GM18511 (cell line): Measurements from ENCODE around the gene SLC12A1.

Experiments
- ATAC-seq: cut with Tn5 transposase; IDR thresholded peaks from one replicate; pipeline ENCODE4 v1.9.1; 2021; ENCODE audit warnings: mild to moderate bottlenecking, moderate library complexity; ENCODE audit not compliant: unreplicated experiment

Gene SLC12A1

DNA sequence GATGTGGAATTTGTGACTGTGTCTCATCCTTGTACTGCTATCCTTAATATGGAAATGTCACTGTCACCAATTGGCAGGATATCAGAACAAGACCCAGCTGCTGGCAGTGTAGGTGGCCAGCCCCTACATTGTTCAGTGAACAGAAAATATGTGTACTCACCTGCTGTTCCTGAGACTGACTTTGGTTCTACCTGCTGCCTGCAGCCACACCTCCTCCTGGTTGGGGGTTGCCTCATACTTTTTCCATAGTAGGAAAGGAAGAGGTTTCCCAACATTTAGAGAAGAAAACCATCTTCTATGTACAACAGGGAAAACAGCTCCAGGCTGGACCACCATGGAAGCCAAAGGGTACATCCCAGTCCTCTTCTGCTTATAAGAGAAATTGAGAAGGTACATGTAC lies 35.9 kb downstream of the SLC12A1 start:
- ATAC-seq, result no peak

DNA sequence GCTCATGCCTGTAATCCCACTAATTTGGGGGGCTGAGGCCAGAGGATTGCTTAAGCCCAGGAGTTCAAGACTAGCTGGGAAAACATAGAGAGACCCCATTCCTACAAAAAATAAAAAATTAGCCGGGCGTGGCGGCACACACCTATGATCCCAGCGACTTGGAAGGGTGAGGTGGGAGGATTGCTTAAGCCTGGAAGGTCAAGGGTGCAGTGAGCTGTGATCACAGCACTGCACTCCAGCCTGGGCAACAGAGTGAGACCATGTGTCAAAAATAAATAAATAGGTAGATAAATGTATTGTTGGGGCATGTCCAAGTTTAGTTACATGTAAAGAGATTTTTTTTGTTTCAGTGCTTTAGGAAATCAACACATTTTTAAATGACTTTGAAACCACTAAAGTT lies 36.4 kb downstream of the SLC12A1 start:
- ATAC-seq, result no peak

DNA sequence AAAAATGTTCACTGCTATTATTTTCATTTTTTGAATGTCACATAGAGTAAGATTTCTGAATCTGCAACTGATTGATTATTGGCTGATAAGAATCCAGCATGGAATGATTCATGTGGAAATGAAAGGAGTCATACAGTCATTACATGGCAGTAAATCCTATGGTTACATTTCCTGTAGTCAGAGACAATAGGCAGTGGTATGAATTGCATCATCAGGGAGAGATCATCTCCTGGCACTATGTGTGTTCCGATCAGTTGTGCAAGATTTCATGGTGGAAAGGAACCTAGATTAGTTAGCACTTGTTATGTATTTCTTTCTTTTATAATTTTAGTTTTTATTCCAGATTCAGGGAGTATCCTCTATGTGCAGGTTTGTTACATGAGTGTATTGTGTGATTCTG lies 38.8 kb downstream of the SLC12A1 start:
- ATAC-seq, result no peak

DNA sequence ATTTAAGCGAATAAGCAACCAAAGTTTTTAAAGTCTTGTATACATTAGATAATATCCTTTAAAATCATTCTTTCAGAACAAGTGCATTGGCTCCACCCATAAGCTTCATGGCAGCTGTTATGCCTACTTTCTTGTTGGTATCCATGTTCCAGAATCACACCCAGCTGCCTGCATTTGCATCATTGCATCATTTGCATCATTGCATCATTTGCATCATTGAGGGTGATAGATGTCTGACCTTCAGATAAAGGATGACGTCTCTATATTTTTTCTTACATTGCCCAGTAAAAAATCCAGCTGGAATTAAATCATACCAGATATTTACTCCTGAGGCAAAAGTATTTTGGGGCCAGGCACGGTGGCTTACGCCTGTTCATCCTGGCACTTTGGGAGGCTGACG lies 42.3 kb downstream of the SLC12A1 start:
- ATAC-seq, result no peak

DNA sequence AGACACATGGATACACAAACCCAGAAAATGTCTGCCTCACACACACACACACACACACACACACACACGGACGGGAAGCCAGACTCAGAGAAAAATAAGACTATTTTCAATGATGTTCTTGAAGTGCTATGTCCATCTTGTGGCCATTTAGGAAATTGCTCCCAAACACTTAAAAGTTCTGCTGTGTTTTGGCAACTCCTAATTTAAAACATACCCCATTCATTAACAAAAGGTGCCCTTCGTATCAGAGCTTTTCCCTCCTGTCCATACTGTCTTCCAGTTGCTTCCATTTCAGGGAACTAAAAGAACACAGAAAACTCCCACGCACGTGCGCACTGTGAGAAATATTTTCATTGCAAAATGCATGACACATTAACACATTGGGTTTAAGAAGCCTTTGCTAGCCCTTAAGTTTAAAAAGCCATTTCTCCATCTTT lies 44.6 kb downstream of the SLC12A1 start:
- peak; percentile 68 for ATAC-seq

DNA sequence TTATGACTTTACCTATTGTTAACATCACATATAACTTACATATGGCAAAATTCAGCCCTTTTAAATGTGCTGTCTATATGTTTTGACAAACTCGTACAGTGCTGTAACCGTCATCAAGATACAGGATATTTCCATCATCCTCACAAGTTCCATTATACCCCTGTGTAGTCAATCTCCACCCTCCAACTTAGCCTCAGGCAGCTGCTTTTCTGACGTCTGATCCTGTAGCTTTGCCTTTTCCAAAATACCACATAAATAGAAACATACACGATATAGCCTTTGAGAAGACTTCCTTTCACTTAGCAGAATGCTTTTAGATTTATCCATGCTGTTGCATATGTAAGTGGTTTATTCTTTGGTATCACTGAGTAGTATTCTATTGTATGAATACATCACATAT lies 47.1 kb downstream of the SLC12A1 start:
- no peak for ATAC-seq

DNA sequence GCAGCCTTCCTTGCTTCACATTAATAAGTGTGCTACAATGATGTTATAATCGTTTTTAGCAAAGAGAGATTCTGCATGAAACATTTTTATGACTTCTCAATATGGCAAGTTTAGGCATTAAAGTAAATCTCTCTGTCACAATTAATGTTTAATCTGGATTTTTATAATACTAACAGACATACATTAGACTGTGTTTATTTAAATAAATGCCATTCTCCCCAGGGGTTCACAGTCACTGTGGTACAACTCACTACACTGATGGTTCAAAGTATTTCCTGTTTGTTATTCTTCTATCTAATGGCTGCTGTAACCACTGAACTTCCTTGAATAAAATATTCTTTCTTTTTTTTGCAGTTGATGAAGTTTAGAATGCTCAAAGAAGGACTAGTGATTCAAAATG lies 59.0 kb downstream of the SLC12A1 start:
- no peak for ATAC-seq

DNA sequence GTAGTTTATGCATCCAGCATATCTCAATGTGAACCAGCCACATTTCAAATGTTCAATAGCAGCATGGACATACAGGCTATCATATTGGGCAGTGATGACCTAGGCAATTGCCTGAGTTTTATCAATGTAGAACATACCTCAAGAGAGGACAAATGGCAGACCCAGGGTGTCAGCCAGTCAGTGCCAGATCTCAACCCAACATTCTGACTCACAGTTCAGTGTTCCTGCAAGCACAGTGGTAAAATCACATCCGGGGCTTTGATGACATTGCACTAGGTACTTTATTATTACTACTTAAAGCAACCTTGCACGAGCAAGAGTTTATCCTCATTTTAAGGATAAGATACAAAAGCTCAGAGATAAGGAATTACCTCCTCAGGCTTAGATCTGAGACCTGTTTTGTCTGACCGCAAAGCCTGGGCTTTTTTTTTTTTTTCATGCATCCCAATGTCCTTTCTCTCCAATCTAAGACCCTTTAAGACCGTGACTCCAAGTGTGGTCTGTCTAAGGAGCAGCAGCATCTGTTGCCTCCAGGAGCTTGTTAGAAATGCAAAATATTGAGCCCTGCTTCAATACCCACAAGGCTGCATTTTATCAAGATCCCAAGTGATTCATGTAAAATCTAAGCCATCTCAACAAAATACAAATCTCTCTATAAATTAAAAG lies 60.1 kb downstream of the SLC12A1 start:
- ATAC-seq, result no peak

DNA sequence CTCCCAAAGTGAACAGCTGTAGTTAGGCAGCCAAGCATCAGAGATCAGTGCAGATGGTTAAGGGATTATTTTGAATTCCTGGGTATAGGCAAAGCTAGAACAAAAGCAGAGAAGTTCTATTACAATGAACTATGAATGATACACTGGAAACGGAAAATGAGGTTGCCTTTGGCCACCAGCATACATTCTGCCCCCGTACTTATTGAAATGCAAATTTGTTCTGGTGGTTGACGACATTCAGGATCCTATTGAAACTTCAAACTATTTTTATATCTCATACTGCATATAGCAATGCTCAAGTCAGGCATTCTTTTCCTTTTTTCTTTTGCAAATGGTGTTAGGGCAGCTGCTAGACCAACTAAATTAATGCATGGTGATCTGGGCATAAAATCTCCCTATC lies 61.7 kb downstream of the SLC12A1 start:
- no peak for ATAC-seq

DNA sequence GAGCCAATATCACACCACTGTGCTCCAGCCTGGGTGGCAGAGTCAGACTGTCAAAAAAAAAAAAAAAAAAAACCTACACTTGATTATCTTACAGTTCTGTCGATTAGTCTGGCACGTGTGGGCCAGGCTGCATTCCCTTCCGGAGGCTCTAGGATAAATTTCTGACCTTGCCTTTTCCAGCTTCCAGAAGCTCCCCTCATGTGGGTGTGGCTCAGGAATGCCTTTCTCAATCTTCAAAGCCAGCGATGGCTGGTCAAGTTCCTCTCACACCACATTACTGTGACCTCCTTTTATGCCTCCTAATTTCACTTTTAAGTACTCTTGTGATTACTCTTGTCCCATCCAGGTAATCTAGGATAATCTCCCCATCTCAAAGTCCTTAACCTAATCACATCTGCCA lies 66.9 kb downstream of the SLC12A1 start:
- no peak for ATAC-seq

DNA sequence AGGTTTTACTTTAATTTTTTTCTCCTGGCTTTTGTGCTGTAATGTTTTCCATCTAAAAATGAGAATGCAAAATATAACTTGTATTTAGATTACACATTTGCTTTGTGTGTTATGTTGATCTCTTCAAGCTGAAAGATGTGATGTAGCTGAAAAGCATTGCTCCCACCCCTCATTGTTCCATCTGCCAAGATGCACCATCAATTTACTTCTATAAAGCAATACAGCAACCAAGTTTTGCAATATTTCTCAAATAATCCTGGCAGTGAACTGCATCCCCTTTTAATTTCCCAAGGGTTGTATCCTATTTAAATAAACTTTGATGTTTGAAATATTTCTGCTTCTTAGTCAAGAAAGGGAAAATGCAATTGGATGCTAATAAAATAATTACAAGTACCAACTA lies 72.6 kb downstream of the SLC12A1 start:
- ATAC-seq, result no peak

DNA sequence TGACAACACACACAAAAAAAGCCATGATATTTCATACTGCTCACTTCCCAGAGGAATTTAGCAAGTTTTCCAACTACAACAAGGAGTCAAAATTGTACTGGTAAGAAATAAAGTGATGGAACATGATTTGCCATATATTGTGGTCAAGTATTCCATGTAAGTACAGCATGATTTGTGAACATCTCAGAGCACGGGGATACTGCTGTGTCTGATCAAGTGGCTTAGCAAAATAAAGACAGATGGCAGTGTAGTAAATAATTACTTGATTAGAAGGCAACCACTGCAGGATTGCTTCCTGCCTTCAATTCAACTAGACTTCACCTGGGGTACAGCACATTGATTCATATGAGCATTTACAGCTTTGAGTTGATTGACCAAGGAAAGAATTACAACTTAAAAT lies 73.5 kb downstream of the SLC12A1 start:
- ATAC-seq, result no peak

DNA sequence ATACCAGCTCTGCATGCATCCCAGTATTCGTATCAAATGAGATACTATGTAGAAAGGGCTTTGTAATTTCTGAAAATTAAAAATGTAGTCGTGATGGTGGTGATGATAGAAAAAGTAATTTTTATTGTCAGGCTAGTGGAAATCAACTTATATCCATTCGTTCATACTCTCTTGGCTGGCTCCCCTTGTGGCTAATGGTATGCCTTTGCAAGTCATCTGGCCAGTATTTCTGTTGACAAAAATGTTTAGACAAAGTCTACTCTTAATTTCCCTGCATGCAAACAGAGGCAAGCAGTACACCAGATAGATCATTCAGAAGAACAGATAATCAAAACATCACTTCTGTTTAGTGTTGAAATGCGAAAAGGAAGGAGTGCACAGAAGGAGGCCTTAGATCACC lies 75.6 kb downstream of the SLC12A1 start:
- ATAC-seq, result no peak

DNA sequence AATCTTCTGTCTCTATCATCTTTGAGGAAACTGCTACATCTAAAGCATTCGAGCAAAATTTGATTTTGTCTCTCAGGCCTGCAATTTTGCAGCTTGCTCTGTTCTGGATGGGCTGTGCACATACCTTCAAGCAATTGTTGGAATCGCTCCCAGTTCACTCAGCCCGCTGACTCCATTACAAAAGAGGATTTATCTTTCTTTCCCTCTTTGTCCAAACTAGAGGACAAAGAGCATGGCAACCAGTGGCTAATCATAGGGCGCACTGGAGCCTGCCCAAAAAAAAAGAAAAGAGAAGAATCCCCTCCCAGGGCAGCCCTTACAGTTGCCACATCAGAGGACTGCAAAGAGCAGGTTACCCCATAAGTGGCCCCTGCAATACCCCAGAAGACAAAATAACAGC lies 76.1 kb downstream of the SLC12A1 start:
- no peak for ATAC-seq

DNA sequence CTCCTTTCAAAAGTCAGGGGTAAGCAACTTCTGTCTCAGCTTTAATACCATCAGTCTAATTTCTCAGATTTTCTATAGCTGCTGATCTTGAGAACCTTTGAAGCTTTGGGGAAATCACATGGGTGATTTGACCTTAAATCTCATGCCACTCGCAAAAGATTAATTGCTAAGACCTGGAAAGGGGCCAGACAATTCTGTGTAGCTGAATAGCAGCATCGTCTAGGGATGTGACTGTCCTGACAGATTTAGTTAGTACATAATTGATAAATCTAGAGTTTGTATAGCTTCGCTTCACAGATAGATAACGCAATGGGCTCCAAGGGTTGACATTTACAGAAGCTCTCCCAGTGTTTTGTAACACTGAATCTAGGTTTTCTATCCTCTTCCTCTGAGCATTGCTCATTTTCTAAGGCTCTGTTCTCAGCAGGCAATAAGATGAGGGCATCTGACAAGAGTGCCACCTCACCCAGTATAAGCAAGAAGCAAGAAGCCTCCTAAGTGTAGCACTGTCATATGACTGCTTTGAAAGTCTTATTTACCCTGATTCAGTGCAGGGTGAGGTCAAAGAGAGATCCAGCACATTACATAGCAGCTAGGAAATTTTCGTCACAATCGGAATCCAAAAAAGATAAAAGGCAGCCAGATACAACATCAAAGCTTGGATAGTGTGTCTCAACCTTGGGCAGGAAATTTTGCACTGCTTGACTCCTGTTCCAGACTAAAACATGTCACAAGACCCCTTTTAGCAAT lies 77.5 kb downstream of the SLC12A1 start:
- ATAC-seq, result no peak

DNA sequence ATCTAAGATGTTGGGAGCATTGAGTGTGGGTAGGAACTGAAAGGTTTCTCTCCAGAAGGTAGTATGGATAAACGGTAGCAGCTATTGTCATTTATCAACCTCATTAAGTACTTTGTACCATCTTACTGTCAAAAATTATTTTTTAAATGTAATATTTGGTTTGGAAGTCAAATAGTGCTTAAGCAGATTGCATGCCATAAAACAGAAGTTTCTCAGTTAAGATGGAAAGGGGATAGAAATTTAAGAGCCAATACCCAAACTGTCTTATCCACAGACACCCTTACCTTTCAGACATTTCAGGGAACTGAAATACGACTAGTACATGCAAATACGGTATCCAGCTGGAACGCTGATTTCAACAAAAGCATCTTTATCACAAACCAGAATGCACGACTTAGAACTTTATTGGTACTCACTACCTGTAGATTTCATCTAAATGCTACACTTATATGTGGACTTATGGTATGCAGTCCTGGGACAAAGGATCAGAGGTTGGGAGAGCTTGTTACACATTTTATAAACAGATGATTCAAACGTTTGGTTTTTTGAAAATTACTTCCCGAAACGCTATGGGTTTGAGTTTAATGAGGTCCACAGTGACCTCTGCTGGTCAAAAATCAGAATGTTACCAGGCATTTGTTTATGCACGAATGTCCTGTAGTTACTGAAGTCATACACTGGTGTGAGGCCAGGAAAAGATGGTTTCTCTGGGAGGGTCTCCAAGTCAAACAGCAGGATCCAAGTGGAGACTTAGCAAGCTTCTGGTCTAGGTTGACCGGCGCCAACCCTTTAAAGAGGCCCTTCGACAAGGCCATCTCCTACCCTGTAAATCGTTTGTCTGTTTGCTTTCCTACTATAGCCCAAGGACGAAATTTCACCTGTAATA lies 79.5 kb downstream of the SLC12A1 start:
- peak; percentile 82 for ATAC-seq

DNA sequence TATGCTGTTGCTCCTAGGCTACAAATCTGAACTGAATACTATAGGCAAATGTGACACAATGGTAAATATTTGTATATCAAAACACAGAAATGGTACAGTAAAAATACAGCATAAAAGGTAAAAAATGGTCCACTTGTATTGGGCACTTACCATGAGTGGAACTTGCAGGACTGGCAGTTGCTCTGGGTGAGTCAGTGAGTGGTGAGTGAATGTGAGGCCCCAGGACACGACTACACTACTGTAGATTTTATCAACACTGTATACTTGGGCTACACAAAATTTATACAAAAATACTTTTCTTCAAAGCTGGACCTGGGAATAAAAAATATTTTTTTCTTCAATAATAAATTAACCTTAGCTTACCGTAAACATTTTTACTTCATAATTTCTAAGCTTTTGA lies 83.5 kb downstream of the SLC12A1 start:
- ATAC-seq, result no peak

DNA sequence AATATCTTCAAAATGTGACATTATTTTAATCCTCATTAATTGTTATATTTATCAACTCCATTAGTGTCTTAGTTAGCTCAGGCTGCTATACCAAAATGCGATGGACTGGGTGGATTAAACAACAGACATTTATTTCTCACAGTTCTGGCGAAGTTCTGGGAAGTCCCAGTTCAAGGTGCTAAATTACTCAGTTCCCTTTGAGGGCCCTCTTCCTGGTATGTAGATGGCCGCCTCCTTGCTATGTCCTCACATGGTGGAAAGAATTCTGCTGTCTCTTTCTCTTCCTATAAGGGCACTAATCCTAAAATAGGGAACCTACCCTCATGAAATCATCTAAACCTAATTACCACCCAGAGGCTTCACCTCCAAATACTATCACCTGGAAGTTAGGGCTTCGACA lies 86.4 kb downstream of the SLC12A1 start:
- ATAC-seq, result no peak

DNA sequence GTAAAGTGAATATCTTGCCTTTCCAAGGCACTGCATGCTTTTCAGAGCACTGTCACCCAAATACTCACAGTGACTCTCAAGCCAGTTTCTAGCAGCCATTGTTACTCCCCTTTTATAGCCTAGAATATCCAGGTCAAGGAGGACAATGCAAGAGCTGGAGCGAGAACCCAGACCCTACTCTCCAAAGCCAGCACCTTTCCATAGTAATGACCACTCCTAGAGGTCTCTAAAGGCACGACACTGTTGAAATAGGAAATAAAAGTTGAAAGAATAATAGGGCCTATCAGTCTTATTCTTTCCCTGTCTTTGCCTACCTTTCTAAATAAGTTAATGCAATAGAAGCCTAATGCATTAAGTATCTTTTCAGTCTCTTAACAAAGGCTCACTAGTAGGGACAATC lies 91.6 kb downstream of the SLC12A1 start:
- ATAC-seq, result no peak

DNA sequence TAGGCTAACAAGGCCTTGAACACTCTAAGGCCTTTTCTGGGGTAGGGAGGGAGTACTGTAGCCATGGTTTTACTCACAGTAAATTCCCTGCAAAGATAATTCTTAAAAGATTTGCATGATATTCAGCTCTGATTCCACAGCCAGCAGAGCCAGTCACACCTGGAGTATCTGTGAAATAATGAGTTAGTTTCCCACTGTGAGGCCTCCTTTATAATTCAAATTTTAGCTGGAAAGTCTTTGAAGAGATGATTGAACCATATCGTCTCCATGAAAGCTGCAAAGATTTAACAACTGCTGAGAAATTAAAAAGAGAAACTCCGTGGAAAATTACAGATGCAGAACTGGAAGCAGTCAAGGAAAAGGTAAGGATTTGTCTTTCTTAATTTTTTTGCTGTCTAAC lies 92.8 kb downstream of the SLC12A1 start:
- ATAC-seq, result no peak

DNA sequence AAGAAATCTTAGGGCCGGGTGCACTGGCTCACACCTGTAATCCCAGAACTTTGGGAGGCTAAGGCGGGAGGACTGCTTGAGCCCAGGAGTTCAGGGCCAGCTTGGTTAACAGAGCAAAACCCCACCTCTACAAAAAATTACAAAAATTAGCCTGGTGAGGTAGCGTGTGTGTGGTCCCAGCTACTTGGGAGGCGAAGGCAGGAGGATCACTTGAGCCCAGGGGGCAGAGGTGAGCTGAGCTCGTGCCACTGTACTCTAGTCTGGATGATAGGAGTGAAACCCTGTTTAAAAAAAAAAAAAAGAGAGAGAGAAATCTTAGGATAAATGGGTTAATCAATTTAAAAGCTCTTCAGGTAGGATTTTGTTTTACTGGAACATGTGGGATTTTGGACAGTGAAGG lies 93.9 kb downstream of the SLC12A1 start:
- ATAC-seq, result no peak

DNA sequence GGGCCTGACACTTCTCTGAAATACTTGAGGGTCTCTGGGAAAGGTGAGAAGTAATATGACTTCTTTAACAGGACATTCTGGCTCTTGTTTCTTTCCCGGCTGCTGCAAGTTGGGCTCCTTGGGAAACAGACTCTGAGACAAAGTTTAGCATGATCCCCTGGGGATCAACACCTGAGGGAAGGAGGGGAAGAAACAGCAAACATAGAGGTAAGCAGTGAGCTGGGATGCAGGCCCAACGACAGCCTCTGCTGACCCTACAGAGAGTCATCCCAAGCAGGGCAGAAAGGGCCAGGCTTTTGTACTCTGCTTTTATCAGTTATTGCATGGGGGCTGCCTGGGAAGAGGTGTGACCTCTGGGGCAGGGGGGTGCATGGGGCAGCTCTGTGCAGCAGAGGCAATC lies 98.3 kb downstream of the SLC12A1 start:
- no peak for ATAC-seq
